ENCODE data around the gene EIF4B.

Gene EIF4B

DNA sequence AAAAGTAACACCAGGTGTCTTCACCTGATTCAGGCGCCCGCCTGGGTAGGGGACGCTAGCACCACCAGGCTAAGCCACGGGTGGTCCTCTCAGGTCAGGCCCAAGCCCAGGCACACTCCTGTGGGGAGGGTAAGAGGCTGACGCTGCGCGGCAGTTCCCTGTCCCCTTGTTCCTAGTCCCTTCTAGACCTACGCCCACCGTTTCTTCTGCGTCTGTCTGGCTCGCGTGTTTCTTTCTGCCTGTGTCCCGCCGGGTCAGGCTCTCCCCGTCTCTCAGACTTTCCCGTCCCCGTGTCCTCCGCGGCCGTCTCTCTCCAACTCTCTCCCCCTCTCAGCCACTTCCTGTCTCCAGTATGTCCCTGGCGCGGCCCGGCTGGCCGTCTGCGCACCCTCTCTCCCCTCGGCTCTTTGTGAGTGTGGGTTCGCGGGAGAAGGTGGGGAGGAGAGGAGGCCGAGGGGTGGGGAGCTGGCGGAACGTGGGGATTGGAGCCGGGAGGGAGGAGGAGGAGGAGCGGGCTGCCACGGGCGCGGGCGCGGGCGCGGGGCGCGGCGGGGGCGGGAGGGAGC, 40.5 kb downstream of the EIF4B start:
- DNase-seq (ENCODE audit: low read depth): peak; percentile 96
- H3K4me3 ChIP-seq (ENCODE audit: low read length): peak overlapping the region; percentile 96
- TF ChIP-seq, protein P1, sequence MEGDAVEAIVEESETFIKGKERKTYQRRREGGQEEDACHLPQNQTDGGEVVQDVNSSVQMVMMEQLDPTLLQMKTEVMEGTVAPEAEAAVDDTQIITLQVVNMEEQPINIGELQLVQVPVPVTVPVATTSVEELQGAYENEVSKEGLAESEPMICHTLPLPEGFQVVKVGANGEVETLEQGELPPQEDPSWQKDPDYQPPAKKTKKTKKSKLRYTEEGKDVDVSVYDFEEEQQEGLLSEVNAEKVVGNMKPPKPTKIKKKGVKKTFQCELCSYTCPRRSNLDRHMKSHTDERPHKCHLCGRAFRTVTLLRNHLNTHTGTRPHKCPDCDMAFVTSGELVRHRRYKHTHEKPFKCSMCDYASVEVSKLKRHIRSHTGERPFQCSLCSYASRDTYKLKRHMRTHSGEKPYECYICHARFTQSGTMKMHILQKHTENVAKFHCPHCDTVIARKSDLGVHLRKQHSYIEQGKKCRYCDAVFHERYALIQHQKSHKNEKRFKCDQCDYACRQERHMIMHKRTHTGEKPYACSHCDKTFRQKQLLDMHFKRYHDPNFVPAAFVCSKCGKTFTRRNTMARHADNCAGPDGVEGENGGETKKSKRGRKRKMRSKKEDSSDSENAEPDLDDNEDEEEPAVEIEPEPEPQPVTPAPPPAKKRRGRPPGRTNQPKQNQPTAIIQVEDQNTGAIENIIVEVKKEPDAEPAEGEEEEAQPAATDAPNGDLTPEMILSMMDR (conservative IDR thresholded peaks at IDR 0.05; ENCODE audit: low read length): no peak

DNA sequence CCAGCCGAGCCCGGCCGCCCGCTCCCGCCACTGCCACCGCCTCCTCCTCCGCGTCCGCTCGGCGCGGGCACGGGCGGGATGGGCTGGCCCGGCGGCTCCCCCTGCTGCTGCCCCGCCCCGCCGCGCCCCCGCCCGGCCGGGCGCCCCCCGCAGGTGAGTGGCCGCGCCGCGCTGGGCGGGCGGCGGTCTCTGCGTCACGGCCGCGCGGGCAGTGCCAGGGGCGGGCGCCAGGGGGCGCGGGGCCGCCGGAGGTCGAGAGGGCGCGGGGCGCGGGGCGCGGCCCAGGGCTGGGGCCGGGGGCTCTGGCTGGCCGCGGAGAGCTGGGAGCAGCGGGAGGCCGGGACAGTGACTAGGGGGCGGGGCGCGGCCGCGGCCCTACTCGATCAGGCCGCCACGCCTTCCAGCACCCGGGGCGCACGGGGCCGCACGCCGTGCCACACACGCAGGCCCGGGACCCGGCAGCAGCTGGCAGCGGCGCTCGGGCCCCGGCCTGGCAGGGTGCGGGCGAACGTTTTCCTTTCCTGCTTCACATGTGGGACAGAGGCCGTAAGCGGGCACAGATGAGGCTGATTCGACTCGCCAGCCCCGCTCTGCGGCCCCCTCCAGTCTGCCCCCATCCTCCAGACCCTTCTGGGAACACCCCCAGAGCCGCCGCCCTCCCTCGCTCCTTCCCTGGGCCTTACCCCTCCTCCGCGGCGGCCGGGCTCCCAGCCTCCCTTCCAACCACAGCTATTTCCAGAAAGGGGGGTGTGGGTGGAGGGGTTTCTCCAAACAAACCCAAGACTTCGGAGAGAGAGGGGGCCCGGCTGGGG, 41.2 kb downstream of the EIF4B start:
- TF ChIP-seq, protein P1 (conservative IDR thresholded peaks at IDR 0.05; ENCODE audit: low read length): no peak
- H3K4me3 ChIP-seq (ENCODE audit: low read length): peak overlapping the region; percentile 93
- peak; percentile 90 for DNase-seq (ENCODE audit: low read depth)

DNA sequence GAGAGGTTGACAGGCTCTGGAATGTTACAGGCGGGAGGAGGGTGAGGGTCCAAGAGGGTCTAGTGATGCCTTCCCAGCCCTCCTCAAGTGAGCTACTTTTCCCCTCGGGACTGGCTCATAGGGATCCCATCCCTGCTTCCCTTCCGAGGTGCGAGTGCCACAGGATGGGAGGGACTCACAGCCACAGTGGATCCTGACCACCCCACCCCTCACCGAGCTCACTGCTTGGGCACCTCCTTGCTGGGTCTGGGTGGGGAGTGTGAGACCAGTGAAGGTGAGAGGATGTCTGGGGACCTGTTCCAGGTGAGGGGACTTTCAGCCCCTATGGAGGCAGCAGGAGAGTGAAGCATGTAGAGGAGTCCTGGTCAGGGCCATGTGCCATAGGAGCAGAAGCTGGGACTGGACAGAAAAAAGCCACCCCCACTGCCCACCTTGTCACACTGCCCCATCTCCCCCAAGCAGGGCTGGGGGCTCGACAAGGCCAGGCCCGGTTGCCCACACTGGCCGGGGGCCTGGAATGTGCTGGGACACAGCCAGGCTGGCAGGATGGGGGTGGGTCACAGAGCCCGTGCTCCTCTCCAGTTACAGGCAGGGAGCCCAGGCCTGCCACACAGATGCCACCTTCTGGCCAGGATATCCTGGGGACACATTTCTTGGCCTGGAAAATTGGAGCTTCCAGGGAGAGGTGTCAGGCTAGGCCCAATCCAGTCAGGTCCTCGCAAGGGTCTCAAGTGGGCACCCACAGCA, 42.0 kb downstream of the EIF4B start:
- H3K4me3 ChIP-seq (ENCODE audit: low read length): peak overlapping the region; percentile 93
- TF ChIP-seq, protein P1 (conservative IDR thresholded peaks at IDR 0.05; ENCODE audit: low read length): peak; percentile 12; the same call in 1 of the 2 replicates
- peak; percentile 44 for DNase-seq (ENCODE audit: low read depth)

DNA sequence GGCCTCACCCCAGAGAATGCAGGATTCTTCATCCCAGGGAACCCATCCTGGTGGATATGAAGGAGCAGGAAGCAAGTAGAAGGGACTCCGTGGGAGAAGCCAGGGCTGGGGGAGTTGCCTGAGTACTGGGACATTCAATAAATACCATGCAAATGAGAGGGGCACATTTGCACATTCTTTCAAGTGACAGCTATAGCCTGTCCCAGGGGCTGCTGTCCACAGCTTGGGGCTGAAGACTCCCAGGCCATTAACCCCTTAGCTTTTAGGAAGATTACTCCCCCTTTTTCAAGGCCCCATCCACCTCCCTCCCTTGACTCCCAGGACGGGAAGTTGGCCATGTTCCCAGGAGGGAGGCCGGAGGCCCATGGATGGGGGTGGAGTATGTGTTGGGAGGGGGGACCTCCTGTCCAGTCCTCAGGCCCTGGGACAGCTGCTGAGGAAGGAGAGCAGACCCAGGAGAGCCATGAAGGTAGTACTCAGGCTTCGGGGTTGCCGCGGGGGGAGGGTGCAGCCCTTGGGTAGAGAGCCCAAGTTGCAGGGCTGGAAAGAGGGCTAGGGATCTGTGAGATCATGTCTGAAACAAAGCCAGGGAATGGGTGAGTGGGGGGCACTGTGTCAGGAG, 42.6 kb downstream of the EIF4B start:
- DNase-seq (ENCODE audit: low read depth): peak; percentile 53
- H3K4me3 ChIP-seq (ENCODE audit: low read length): peak overlapping the region; percentile 93
- TF ChIP-seq, protein P1 (conservative IDR thresholded peaks at IDR 0.05; ENCODE audit: low read length): no peak

DNA sequence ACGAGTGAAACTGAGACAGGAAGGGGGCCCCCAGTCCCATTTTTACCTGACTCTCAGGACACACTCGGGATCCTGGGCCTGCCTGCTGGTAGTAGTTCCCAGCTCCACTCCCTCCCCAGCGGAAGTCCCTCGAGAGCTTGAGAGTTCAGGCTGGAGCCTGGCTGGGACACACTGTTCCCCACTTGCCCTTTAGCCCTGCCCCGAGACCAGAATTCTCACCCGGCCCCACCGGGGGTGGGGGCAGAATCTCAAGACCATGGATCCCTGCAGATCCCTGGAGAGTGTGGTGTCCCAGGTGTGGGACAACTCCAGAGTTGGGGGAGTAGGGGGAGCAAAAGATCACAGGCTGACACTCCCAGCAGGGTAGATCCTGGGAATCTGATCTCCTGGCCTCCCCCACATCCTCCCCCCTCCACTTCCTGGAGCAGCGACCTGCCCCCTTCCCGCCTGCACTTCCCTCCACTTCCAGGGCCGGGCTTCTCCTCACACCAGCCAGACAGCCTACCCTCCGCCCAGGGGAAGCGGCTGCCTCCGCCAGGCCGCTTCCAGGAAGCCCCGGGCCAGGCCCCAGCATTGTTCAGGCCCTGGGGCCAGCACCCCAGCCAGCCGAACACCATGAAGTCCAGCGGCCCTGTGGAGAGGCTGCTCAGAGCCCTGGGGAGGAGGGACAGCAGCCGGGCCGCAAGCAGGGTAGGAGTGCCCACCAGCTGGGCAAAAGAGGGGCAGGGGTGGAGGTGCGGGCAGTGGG, 43.5 kb downstream of the EIF4B start, which contains the start of gene TNS2:
TSS of gene TNS2 (plus strand) at position 495 of the 748 bp plus-strand sequence. CDS start at position 616, 121 bp downstream.
- DNase-seq (ENCODE audit: low read depth): peak; percentile 65
- TF ChIP-seq, protein P1 (conservative IDR thresholded peaks at IDR 0.05; ENCODE audit: low read length): no peak
- H3K4me3 ChIP-seq (ENCODE audit: low read length): peak within 1 kb of the TSS; percentile 93

DNA sequence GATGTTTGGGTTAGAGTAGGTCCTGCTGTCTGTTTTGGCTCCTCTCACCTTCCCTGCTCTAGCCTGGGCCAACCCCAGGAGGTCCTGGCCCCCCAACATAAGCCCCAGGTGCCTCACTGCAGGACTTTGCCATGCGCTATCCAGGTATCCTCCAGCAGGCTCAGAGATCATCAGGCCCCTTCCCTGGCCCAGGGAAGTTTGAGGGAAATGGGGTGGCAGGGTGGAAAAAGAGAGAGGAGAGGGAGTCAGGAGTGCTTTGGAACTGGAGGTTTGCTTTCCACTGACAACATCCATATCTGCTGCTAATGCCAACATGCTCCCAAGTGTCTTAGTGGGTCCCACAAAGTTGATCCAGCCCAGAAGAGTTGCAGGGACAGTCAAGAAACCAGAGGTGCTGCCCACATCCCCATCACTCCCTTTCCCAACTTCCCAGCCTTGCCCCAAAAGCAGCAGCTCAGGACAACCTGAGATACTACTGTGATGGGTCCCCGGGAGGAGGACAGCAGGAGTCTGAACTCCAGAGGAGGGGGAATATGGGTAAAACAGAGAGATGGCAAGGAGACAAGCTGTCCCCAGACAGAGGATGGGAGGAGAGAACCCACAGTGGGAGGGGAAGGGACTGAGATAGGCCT, 44.3 kb downstream of the EIF4B start:
- TF ChIP-seq, protein P1 (conservative IDR thresholded peaks at IDR 0.05; ENCODE audit: low read length): no peak
- H3K4me3 ChIP-seq (ENCODE audit: low read length): peak overlapping the region; percentile 93

More for the DNA sequence above, 44.3 kb downstream of the EIF4B start:
- DNase-seq (ENCODE audit: low read depth): no peak
